Nephron progenitor cell (in vitro differentiated cells): Measurements from ENCODE around the gene CD19.

Experiments
- DNase-seq: peaks from one replicate; pipeline ENCODE4 v3.0.0; 2021
- H3K27ac Mint-ChIP-seq: 2 replicates; pipeline ENCODE4 v1.8.0; 2021; ENCODE audit warnings: mild to moderate bottlenecking, moderate library complexity, mixed read lengths
- H3K27me3 Mint-ChIP-seq: 2 replicates; pipeline ENCODE4 v1.8.0; 2021; ENCODE audit warnings: mild to moderate bottlenecking, low read depth, mixed read lengths; ENCODE audit not compliant: poor library complexity
- H3K36me3 Mint-ChIP-seq: 2 replicates; pipeline ENCODE4 v1.8.0; 2021; ENCODE audit warnings: low read depth, mixed read lengths
- H3K4me1 Mint-ChIP-seq: 2 replicates; pipeline ENCODE4 v1.8.0; 2021; ENCODE audit warnings: mixed read lengths
- H3K4me3 Mint-ChIP-seq: 2 replicates; pipeline ENCODE4 v1.8.0; 2021; ENCODE audit warnings: mild to moderate bottlenecking, moderate library complexity, mixed read lengths
- H3K9me3 Mint-ChIP-seq: 2 replicates; pipeline ENCODE4 v1.8.0; 2021; ENCODE audit warnings: mild to moderate bottlenecking, moderate library complexity, mixed read lengths
- TF ChIP-seq, protein P1 (sequence below): fragments of 200-600 bp; sonication (generic); IDR thresholded peaks from 2 replicates; pipeline ENCODE4 v1.5.0; 2021; ENCODE audit warnings: antibody characterized with exemption

CD19 gene

DNA sequence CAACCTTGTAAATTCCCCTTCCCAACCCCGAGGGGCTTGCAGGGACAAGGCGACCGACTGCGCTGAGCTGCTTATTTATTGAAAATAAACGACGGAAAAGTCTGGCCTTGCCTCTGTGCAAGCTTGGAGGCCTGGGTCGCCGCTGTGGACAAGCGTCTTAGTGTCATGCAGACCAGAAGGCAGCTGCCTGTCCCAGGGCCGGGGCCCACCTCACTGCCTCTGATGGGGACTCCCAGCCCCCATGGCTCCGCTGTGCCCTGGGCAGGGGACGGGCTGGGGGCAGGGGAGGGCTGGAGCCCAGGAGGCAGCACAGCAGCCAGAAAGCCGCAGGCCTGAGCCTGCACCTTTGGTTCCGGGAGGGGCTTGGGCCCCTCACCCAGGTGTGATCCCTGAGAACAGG lies 27.4 kb upstream of the CD19 start:
- peak overlapping the region; percentile 79 for H3K27ac Mint-ChIP-seq
- peaks cover 11% of the 10 kb centered on the region for H3K4me1 Mint-ChIP-seq
- TF ChIP-seq, protein P1, sequence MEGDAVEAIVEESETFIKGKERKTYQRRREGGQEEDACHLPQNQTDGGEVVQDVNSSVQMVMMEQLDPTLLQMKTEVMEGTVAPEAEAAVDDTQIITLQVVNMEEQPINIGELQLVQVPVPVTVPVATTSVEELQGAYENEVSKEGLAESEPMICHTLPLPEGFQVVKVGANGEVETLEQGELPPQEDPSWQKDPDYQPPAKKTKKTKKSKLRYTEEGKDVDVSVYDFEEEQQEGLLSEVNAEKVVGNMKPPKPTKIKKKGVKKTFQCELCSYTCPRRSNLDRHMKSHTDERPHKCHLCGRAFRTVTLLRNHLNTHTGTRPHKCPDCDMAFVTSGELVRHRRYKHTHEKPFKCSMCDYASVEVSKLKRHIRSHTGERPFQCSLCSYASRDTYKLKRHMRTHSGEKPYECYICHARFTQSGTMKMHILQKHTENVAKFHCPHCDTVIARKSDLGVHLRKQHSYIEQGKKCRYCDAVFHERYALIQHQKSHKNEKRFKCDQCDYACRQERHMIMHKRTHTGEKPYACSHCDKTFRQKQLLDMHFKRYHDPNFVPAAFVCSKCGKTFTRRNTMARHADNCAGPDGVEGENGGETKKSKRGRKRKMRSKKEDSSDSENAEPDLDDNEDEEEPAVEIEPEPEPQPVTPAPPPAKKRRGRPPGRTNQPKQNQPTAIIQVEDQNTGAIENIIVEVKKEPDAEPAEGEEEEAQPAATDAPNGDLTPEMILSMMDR = no peak
- DNase-seq = no peak
- H3K27me3 Mint-ChIP-seq = peaks cover 3% of the 10 kb centered on the region
- no peaks in the 10 kb centered on the region for H3K36me3 Mint-ChIP-seq
- no peaks in the 10 kb centered on the region for H3K9me3 Mint-ChIP-seq
- H3K4me3 Mint-ChIP-seq = no peak overlapping the region

DNA sequence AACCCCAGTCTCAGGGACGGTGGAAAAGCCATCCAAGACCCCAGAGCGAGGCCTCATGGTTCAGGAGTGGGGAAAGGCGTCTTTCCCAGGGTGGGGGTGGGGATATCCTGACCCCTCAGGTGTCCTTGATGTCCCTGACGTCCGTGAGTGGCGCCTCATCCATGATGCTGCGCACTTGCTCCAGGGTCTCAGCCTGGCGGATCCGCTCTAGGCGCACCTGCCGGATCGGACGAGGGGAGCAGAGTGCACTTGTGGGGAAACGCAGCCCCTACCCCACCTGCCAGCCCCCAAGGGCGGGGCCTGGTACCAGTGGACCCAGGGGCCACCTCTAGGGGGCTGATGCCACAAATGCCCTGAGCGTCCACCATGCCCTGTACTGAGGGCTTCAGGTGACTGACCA lies 26.9 kb upstream of the CD19 start:
- Mint-ChIP-seq H3K4me1 (peaks cover 11% of the 10 kb centered on the region), H3K36me3 (no peaks in the 10 kb centered on the region), H3K4me3 (no peak overlapping the region), H3K27ac (peak overlapping the region; percentile 90), H3K9me3 (no peaks in the 10 kb centered on the region), H3K27me3 (peaks cover 3% of the 10 kb centered on the region)
- TF ChIP-seq, protein P1 = no peak
- no peak for DNase-seq

GRCh38 chr16:28905229-28905754 lies 26.5 kb upstream of the CD19 start:
- peaks cover 14% of the 10 kb centered on the region for H3K4me1 Mint-ChIP-seq
- peaks cover 3% of the 10 kb centered on the region for H3K27me3 Mint-ChIP-seq
- H3K4me3 Mint-ChIP-seq = no peak overlapping the region
- TF ChIP-seq, protein P1 = no peak
- no peaks in the 10 kb centered on the region for H3K9me3 Mint-ChIP-seq
- H3K36me3 Mint-ChIP-seq = no peaks in the 10 kb centered on the region
- DNase-seq = no peak
- H3K27ac Mint-ChIP-seq = peak overlapping the region; percentile 90

- Mint-ChIP-seq H3K27ac (peak overlapping the region; percentile 83), H3K27me3 (peaks cover 3% of the 10 kb centered on the region), H3K4me3 (no peak overlapping the region), H3K9me3 (no peaks in the 10 kb centered on the region), H3K4me1 (peaks cover 10% of the 10 kb centered on the region), H3K36me3 (no peaks in the 10 kb centered on the region)
- DNase-seq = no peak
- TF ChIP-seq, protein P1 = no peak
Measured at GRCh38 chr16:28905800-28906372, 25.9 kb upstream of the CD19 start.

- Mint-ChIP-seq H3K27ac (peak overlapping the region; percentile 80), H3K36me3 (peaks cover 17% of the 10 kb centered on the region), H3K4me3 (no peak overlapping the region), H3K4me1 (peaks cover 6% of the 10 kb centered on the region), H3K9me3 (no peaks in the 10 kb centered on the region), H3K27me3 (no peaks in the 10 kb centered on the region)
- TF ChIP-seq, protein P1 = no peak
- no peak for DNase-seq
Measured at GRCh38 chr16:28910086-28911031, 21.4 kb upstream of the CD19 start.
